ENCODE measurements around the gene SLCO6A1. TPM values are rescaled to one million over a fixed set of nuclear protein-coding genes. Genes with fewer than 3 reads are reported as not detected.

Gene SLCO6A1
- total RNA-seq, 4 donors from 2014 or later = not detected

DNA sequence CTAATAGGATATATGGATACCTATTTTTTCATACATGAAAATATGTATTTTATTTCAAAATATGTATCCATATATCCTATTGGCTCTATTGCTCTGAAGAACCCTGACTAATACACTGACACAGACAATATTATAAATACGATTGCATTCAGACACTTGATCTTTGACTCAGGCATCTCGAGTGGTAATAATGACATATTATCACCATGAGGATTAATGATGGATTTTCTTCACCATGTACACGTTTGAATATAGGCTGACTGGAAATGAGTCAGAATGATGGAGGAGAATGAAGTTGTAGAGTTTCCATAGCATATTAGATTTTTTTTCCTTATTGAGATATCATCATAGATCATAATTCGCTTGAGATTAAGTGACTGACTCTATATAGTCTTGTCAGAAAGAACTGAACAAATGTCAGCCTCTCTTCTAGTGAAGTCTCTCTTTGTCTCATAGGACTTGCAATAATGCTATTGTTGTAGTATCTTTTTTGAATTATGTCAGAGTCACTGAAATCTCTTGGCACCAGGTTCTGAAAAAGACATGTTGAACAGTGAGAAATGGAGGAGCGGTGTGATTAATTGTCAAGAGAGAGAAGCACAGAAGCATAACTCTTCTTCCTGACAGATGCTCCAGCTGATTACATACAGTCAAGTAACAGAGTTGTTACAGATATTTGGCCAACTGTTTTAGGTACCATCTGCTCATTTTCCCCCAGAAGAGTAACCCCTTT is 41.4 kb upstream of the SLCO6A1 start:
- H3K4me1 ChIP-seq = no peaks in the 10 kb centered on the region
- DNase-seq (no peak), ATAC-seq (no peak)
- no peaks in the 10 kb centered on the region for H3K27me3 ChIP-seq
- H3K4me3 ChIP-seq = no peak overlapping the region
- no peak overlapping the region for H3K27ac ChIP-seq
- TF ChIP-seq CTCF (IDR thresholded peaks at IDR 0.05 in 4 of 5, conservative IDR thresholded peaks at IDR 0.05 in 1 of 5) = no peak
- TF ChIP-seq POLR2A (IDR thresholded peaks at IDR 0.05) = no peak
- in situ Hi-C loops (cut with MboI; ENCODE audit: low sequenced_read_pairs in 4 of 4) = no loop called here
- no peaks in the 10 kb centered on the region for H3K9me3 ChIP-seq
- intact Hi-C loops (cut with DNase I; ENCODE audit: low total_unique reads) = loop anchor here (10.0 kb wide), 1 partner anchor 605 kb away; no protein-coding TSS in a partner anchor
- no peaks in the 10 kb centered on the region for H3K36me3 ChIP-seq

DNA sequence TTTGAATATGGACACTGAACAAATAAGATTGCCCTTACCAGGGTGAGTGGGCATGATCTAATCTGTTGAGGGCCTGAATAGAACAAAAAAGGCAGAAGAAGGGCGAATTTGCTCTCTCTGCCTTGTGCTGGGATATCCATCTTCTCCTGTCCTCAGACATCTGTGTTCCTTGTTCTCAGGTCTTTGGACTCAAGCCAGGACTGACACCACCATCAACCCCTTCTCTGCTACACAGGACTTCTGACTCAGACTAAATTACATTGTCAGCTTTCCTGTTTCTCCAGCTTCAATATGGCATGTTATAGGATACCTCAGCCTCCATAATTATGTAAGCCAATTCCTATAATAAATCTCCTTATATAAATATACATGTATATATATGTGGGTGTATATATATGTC is 40.8 kb upstream of the SLCO6A1 start:
- no peak overlapping the region for H3K27ac ChIP-seq
- TF ChIP-seq POLR2A (IDR thresholded peaks at IDR 0.05) = no peak
- no peak for TF ChIP-seq CTCF (IDR thresholded peaks at IDR 0.05 in 4 of 5, conservative IDR thresholded peaks at IDR 0.05 in 1 of 5)
- intact Hi-C loops (cut with DNase I; ENCODE audit: low total_unique reads) = loop anchor here (10.0 kb wide), 1 partner anchor 605 kb away; no protein-coding TSS in a partner anchor
- ATAC-seq (no peak), DNase-seq (no peak)
- no peaks in the 10 kb centered on the region for H3K27me3 ChIP-seq
- in situ Hi-C loops (cut with MboI; ENCODE audit: low sequenced_read_pairs in 4 of 4) = no loop called here
- H3K4me1 ChIP-seq = no peaks in the 10 kb centered on the region
- H3K9me3 ChIP-seq = no peaks in the 10 kb centered on the region
- no peaks in the 10 kb centered on the region for H3K36me3 ChIP-seq
- H3K4me3 ChIP-seq = no peak overlapping the region

DNA sequence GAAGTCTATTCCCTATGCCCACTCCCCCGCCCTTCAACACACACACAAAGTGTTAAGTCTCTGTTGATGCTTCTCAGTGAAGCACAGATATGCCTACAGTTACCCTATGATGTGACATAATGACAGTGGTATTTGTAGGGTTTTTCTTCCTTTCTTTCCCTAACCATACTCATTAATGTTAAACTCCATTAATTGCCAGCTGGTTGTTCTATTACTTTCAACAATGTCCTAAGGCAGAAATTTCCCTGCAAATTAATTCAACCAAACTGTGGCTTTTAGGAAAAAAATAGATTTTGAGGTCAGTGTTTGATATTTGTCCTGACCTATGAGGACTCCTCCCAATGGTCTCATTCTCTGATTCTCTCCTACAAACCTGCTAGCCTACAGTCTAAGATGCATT is 38.2 kb upstream of the SLCO6A1 start:
- ATAC-seq (no peak), DNase-seq (no peak)
- in situ Hi-C loops (cut with MboI; ENCODE audit: low sequenced_read_pairs in 4 of 4) = no loop called here
- Histone ChIP-seq H3K27ac (no peak overlapping the region), H3K27me3 (no peaks in the 10 kb centered on the region), H3K4me3 (no peak overlapping the region), H3K9me3 (no peaks in the 10 kb centered on the region), H3K4me1 (no peaks in the 10 kb centered on the region), H3K36me3 (no peaks in the 10 kb centered on the region)
- intact Hi-C loops (cut with DNase I; ENCODE audit: low total_unique reads) = loop anchor here (2.0 to 10.0 kb wide), 2 partner anchors 502 to 608 kb away; no protein-coding TSS in a partner anchor
- TF ChIP-seq CTCF (IDR thresholded peaks at IDR 0.05 in 4 of 5, conservative IDR thresholded peaks at IDR 0.05 in 1 of 5) (no peak), POLR2A (IDR thresholded peaks at IDR 0.05) (no peak)

GRCh38 chr5:102536323-102536928 is 37.6 kb upstream of the SLCO6A1 start:
- Histone ChIP-seq H3K9me3 (no peaks in the 10 kb centered on the region), H3K36me3 (no peaks in the 10 kb centered on the region), H3K4me3 (no peak overlapping the region), H3K27ac (no peak overlapping the region), H3K4me1 (no peaks in the 10 kb centered on the region), H3K27me3 (no peaks in the 10 kb centered on the region)
- TF ChIP-seq CTCF (IDR thresholded peaks at IDR 0.05 in 4 of 5, conservative IDR thresholded peaks at IDR 0.05 in 1 of 5) = no peak
- TF ChIP-seq POLR2A (IDR thresholded peaks at IDR 0.05) = no peak
- intact Hi-C loops (cut with DNase I; ENCODE audit: low total_unique reads) (loop anchor here (2.0 to 10.0 kb wide), 2 partner anchors 502 to 608 kb away; no protein-coding TSS in a partner anchor), in situ Hi-C loops (cut with MboI; ENCODE audit: low sequenced_read_pairs in 4 of 4) (no loop called here)
- ATAC-seq = no peak
- no peak for DNase-seq

Measured in gastrocnemius medialis (tissue), 4 donors.